Activated CD8-positive, alpha-beta T cell treated with anti-CD3 and anti-CD28 coated beads for 36 hours (primary cell): Measurements from ENCODE around the gene SAAL1. TPM values are rescaled to one million over a fixed set of nuclear protein-coding genes. Genes with fewer than 3 reads are reported as not detected.

Source experiments
- ATAC-seq: fragments of 200-7000 bp; cut with Tn5 transposase; one replicate; pipeline ENCODE4 v1.10.0; 2021; ENCODE audit warnings: mild to moderate bottlenecking, moderate library complexity
- CTCF ChIA-PET: fragments of 350-600 bp; sonication (Branson Sonifier 250); formaldehyde crosslinking; loops from one replicate; lab custom pipeline; 2021; ENCODE audit warnings: antibody characterized with exemption; lab: Charles Lee
- POLR2A ChIA-PET: fragments of 350-600 bp; sonication (Branson Sonifier 250); formaldehyde crosslinking; loops from one replicate; lab custom pipeline; 2021; ENCODE audit warnings: antibody characterized with exemption; lab: Charles Lee
- DNase-seq: peaks from one replicate; pipeline ENCODE4 v3.0.0-alpha.2; 2020
- H3K27ac Mint-ChIP-seq: one replicate; pipeline ENCODE4 v1.8.0; 2021; ENCODE audit warnings: mild to moderate bottlenecking, mixed read lengths
- H3K27me3 Mint-ChIP-seq: one replicate; pipeline ENCODE4 v1.8.0; 2021; ENCODE audit warnings: mixed read lengths
- H3K36me3 Mint-ChIP-seq: one replicate; pipeline ENCODE4 v1.8.0; 2021; ENCODE audit warnings: low read depth, mixed read lengths
- H3K4me1 Mint-ChIP-seq: one replicate; pipeline ENCODE4 v1.8.0; 2021; ENCODE audit warnings: low read depth, mixed read lengths
- H3K4me3 Mint-ChIP-seq: one replicate; pipeline ENCODE4 v1.8.0; 2021; ENCODE audit warnings: mild to moderate bottlenecking, moderate library complexity, mixed read lengths
- H3K9me3 Mint-ChIP-seq: one replicate; pipeline ENCODE4 v1.8.0; 2021; ENCODE audit warnings: mixed read lengths
- CTCF ChIP-seq: fragments of 200-600 bp; IDR thresholded peaks from one replicate; pipeline ENCODE4 v1.8.0; 2022; ENCODE audit warnings: antibody characterized with exemption, mild to moderate bottlenecking
- intact Hi-C: fragments of 100-400 bp; cut with micrococcal nuclease; formaldehyde crosslinking; loops from one replicate; pipeline ENCODE4 v1.10.0; 2022
- total RNA-seq, 2 experiments: library from RNA; stranded (reverse); gene quantifications; one replicate each; pipeline ENCODE4 v1.2.3, GENCODE V29; 2021

SAAL1 gene
- total RNA-seq, 2 experiments from 2014 or later: 38.1 to 39.9 TPM

- peaks cover 42% of the 10 kb centered on the region for H3K4me1 Mint-ChIP-seq
- H3K27ac Mint-ChIP-seq: peak overlapping the region; percentile 86
- peak overlapping the region; percentile 89 for H3K4me3 Mint-ChIP-seq
- no peak for TF ChIP-seq CTCF
- no peak for ATAC-seq
- POLR2A ChIA-PET: interaction anchor here (1.0 to 1.5 kb wide), 3 partner anchors 10 to 528 kb away, joined by 3 to 7 read pairs (median 5); partner anchors contain the start of gene SPTY2D1
- intact Hi-C loops: loop anchor here (5.0 kb wide), 1 partner anchor 93 kb away; the partner anchor contains the start of gene SERGEF
- no peaks in the 10 kb centered on the region for H3K27me3 Mint-ChIP-seq
- no peaks in the 10 kb centered on the region for H3K9me3 Mint-ChIP-seq
- DNase-seq: peak; percentile 16
- CTCF ChIA-PET: interaction anchor here (1.0 to 1.9 kb wide), 10 partner anchors 10 to 670 kb away, joined by 3 to 20 read pairs (median 4); no protein-coding TSS in a partner anchor
- peaks cover 31% of the 10 kb centered on the region for H3K36me3 Mint-ChIP-seq
Measured at GRCh38 chr11:18105086-18105801, 638 bp downstream of the SAAL1 start.

GRCh38 chr11:18100926-18101656 lies 4.8 kb downstream of the SAAL1 start:
- no peak for TF ChIP-seq CTCF
- H3K4me1 Mint-ChIP-seq: peaks cover 38% of the 10 kb centered on the region
- intact Hi-C loops: no loop called here
- ATAC-seq (no peak), DNase-seq (peak; percentile 53)
- H3K4me3 Mint-ChIP-seq: no peak overlapping the region
- peak overlapping the region; percentile 52 for H3K27ac Mint-ChIP-seq
- H3K36me3 Mint-ChIP-seq: peaks cover 41% of the 10 kb centered on the region
- no peaks in the 10 kb centered on the region for H3K9me3 Mint-ChIP-seq
- CTCF ChIA-PET: no interaction called here
- POLR2A ChIA-PET: no interaction called here
- no peaks in the 10 kb centered on the region for H3K27me3 Mint-ChIP-seq

- no peak overlapping the region for H3K4me3 Mint-ChIP-seq
- CTCF ChIA-PET: interaction anchor here (1.9 kb wide), 1 partner anchor 21 kb away, joined by 6 read pairs; no protein-coding TSS in a partner anchor
- DNase-seq (no peak), ATAC-seq (no peak)
- H3K9me3 Mint-ChIP-seq: no peaks in the 10 kb centered on the region
- H3K27ac Mint-ChIP-seq: no peak overlapping the region
- POLR2A ChIA-PET: interaction anchor here (1.1 to 1.2 kb wide), 2 partner anchors 26 to 27 kb away, joined by 3 read pairs; no protein-coding TSS in a partner anchor
- no peak for TF ChIP-seq CTCF
- no peaks in the 10 kb centered on the region for H3K27me3 Mint-ChIP-seq
- H3K4me1 Mint-ChIP-seq: peaks cover 5% of the 10 kb centered on the region
- intact Hi-C loops: no loop called here
- peaks cover 48% of the 10 kb centered on the region for H3K36me3 Mint-ChIP-seq
Measured at GRCh38 chr11:18093959-18094358, 11.9 kb downstream of the SAAL1 start.

DNA sequence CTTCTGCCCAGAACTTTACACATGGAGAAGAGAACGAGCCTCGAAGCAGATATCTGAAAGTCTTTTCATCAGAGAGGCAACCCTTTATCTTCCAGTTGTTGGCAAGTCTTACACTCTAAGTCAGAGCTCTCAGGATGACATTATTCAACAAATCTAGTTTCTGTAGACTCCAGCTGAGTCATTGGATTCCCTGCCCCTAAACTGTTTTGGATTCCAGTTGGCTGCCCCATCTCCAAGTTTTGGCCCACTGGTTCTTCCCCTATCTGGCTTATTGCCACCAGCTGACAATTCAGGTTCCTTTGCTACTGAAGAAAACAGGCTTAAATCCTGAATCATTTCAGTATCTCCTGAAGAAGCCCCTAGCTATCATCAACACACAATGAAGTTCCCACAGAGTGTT lies 14.2 kb downstream of the SAAL1 start:
- H3K27me3 Mint-ChIP-seq: no peaks in the 10 kb centered on the region
- intact Hi-C loops: no loop called here
- no peak for DNase-seq
- peak overlapping the region; percentile 4 for H3K27ac Mint-ChIP-seq
- peaks cover 57% of the 10 kb centered on the region for H3K36me3 Mint-ChIP-seq
- no peak for ATAC-seq
- H3K9me3 Mint-ChIP-seq: no peaks in the 10 kb centered on the region
- TF ChIP-seq CTCF: no peak
- ChIA-PET CTCF (interaction anchor here (3.2 kb wide), 1 partner anchor 24 kb away, joined by 16 read pairs; no protein-coding TSS in a partner anchor), POLR2A (no interaction called here)
- peaks cover 5% of the 10 kb centered on the region for H3K4me1 Mint-ChIP-seq
- H3K4me3 Mint-ChIP-seq: no peak overlapping the region
